NCI-H2081 treated with DMSO at 0.1 percent for 48 hours (cell line): Measurements from ENCODE around the gene TMED10.
"Not testable (repeated sequence)": the region's sequence is repeated elsewhere in the genome, so short reads cannot be mapped to it uniquely, and the experiment has no call there.

ENCODE experiments used
- DNase-seq: peaks from one replicate; lab custom pipeline; 2025; lab: John Stamatoyannopoulos, UW

TMED10 gene

DNA sequence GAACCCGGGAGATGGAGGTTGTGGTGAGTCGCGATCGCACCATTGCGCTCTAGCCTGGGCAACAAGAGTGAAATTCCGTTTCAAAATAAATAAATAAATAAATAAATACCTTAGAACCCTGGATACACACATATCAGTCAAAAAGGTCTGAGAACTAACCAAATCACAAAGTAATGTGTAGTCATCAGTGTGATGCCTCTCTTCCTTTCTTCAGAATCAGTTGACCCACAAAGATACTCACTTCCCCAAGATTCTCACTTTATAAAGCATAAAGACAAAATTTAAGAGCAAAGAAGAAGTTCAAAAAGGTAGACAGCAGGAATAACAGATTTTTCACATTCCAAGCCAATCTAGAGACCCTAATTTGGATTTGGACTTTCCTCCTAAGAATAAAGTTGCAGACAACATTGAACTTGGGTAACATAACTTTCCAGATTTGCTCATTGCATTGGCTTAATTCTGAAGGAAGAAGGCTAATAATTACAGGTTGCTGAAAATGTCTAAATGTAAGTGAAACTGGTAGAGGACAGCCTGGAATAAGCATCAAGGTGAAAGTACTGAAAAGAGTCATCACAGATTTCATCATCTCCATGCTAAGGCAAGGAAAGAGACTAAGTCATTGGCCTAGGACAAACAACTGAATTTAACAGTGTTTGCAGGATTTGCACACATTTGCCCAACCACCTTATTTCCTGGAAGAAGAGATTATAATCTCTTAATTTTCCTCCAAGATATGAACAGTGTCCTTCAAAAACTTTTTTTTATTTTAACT is 17.4 kb downstream of the TMED10 start:
- no peak for DNase-seq

DNA sequence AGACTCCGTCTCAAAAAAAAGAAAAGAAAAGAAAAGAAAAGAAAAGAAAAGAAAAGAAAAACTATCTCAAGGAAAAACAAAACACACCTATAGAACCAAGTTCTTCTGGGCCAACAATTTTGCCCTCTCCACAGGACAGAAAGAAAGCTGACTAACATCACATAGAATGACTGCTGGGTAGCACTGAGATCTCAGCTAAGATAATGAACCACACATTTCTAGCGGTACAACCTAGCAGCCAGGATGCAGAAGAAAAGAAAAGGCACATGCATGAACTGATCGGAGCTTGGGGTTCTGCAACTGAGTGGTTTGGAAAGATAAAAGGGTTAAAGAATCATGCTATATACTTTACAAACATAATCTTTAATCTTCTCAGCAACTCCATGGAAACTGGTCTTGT is 19.5 kb downstream of the TMED10 start:
- DNase-seq: no peak

DNA sequence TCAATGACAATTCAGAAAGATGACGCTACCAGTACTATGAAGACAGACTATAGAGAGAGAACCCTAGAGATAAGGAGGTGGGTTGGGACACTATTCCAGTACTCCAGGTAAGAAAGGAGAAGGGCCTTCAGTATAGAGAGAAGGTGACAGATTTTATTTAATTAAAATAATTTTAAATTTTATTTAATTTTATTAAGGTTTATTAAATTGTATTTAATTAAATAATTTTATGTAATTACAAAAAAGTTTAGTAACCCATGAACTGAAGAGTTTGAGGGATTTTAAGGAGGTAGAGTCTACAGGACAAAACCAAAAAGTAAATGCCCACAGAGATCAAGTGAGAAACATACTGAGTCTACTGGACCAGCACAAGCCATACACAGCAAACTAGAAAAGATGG is 20.3 kb downstream of the TMED10 start:
- DNase-seq: no peak

DNA sequence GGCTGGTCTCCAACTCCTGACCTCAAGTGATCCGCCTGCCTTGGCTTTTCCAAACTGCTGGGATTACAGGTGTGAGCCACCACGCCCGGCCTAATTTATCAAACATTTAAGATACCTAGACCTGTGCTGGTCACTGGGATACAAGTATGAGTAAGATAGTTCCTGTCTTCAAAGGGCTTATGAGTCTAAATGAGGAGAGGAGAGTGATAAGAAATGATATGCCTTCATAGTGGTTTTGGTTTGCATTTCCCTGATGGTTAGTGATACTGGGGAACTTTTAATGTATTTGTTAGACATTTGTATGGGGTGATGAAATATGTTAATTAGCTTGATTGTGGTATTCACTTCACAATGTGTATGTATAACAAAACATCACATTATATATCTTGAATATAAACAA is 21.2 kb downstream of the TMED10 start:
- no peak for DNase-seq

DNA sequence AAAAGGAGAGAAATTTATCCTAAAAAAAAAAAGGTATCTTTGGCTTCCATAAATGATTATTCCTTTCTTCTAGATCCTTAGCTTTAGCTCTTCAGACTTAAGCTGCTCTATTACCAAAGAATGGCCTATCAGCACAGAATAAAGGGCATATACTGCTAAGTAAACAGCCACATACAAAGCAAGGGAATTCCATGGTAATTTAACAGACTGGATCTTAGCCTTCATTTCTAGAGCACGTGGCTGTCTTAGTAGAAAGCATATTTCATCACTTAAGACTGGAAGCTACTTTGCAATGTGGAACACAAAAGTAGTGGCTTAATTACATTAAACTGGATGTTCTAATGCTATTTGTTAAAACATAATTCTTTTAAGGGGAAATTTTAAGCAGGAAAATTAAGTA is 23.1 kb downstream of the TMED10 start:
- DNase-seq: no peak

DNA sequence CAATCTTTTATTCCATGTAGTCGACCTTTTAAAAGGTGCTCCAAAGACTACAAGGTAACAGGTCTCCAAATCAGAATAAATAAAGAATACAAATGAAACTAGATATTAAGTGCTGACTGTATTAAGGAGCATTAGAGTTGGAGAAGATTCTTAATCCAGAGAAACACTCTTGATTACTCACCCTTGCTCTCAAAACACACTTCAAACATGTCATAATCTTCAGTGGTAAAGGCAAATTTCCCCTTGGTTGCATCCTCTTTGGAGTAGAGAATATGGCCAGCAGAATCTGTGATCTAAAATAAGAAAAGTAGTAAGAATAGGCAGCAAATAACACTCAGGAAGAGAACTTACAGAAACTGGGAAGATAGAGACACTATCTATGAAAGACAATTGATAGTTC is 24.6 kb downstream of the TMED10 start:
- no peak for DNase-seq

DNA sequence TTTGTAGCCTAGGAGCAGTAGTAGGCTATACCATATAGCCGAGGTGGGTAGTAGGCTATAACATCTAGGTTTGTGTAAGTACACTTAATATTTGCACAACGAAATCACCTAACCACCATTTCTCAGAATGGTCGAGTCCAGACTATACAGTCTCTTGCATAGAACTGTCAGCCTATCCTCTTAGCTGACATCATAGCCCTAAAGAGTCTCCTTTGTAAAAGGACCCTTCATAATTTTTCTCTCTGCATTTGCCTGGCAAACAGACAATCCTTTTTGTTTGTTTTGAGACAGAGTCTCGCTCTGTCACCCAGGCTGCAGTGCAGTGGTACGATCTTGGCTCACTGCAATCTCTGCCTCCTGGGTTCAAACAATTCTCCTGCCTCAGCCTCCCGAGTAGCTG is 25.8 kb downstream of the TMED10 start:
- DNase-seq: not testable (repeated sequence)

DNA sequence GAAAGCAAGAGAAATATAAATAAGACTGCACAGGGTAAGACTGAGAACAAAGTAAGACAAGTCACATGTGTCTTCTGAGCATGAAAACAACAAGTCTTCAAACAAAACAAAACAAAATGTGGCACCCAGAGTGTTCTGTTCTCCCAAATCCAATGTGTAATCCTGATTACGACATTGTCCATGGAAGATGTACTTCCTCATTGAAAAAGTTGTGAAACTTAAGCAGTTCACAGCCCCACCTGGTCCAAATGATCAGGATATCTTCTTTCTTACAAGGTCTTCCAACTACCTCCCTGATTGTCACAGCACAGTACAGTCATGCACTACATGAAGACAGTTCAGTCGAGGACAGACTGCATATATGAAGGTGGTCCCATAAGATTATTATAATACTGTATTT is 26.3 kb downstream of the TMED10 start:
- DNase-seq: no peak

DNA sequence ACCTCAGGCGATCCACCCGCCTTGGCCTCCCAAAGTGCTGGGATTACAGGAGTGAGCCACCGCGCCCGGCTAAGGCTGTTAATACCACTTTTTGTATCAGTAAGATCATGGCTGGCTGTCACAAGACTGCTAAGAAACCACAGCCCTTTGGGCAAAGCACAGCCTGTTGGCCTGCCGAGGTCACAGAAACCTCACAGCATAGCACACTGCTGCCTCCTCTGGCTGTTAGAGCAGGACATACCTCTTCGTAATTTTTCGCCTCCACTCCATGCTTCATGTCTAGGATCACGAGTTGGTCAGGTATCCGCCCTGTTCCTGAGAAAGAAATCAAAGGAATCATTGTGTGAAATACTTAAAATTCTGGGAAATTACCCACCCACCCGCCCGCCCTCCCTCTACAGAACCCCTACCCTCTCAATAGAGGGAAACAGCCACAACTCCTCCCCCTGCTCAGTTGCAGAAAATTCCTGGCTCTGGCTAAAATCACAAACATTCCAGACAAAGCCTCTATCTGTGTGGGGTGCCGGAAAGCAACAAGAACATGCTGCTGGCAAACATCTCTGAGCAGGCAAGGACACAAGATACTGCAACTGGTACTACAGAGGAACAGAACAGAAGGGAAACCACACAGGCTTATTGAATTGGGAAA is 28.9 kb downstream of the TMED10 start:
- no peak for DNase-seq

DNA sequence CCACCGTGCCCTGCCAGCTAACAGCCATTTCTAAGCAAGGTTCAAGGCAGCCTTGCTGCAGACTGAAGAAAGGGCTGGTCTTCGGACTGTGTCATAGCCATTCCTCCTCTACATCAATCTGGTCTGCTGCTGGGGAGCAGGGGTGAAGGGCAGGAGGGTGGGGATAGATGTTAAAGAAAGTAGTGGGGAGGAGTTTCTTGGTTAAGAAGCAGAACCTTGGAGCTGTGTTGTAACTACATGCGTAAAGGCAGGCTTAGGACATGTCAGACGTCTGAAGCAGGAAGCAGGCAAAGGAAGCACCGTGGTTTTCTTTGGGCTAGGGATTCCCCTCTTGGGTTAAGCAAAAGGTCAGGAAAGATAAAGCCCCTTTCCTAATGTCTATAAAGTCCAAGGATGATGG is 31.5 kb downstream of the TMED10 start:
- no peak for DNase-seq

DNA sequence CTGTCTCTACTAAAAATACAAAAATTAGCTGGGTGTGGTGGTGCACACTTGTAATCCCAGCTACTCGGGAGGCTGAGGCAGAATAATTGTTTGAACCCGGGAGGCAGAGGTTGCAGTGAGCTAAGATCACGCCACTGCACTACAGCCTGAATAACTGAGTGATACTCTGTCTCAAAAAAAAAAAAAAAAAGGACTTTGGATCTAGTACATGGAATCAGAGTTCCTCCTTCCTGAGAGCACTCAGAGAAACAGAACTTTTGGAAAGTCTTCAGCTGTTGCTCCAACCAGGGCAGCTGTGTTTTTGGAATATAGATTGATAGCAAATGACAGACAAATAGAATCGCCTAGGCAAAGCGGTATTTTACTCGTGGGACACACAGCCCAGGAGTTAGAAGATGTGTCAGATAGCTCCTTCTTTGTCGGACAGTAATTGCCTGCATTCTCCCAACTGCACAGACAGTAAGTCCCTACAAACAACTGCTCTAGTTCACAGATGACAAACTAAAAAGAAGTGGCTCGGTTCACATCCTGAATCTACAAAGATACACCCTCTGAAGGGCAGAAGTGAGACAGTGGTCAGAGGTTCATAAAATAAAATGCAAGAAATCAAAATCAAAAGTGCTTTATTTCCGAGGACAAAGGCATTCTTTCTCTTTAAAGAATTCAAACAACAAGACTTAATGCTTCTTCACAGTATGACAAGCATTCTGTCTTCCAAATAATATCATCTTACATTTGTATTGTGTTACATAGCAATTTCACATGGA is 32.5 kb downstream of the TMED10 start:
- no peak for DNase-seq

DNA sequence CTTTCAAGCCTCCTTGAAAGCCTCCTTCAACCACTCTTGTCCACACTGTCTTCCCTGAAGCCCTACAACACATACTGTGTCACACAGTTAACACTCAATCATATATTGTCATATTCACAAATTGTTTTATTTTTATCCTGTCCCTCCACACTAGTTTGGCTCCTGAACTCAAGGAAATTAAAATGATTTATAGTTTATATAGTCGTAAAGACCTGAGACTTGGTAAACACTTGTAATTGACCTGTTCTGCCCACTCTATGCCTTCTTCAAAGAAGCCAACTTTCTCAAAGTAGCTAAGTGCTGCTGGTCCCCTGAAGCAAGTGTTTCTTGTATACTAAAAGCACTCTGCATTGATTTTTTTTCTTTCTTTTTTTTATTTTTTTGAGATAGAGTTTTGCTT is 33.9 kb downstream of the TMED10 start:
- no peak for DNase-seq

DNA sequence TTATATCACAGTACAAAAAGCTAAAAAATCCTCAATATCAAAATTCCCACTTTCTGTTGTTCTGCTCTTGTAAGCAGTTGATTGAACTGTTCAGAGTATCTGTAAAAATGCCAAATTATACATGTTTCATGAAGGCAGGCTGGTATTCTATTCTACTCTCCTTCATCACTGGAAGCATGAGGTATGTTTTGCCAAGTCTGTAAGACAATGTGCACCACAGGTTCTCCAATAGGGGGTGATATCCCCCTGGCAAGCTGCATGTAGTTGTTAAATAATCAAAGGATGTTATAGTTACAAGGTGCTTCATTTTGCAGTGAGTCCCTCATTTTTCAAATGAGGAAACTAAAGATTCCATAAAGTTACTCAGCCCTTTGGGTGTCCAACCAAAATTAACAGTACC is 34.4 kb downstream of the TMED10 start:
- DNase-seq: no peak

DNA sequence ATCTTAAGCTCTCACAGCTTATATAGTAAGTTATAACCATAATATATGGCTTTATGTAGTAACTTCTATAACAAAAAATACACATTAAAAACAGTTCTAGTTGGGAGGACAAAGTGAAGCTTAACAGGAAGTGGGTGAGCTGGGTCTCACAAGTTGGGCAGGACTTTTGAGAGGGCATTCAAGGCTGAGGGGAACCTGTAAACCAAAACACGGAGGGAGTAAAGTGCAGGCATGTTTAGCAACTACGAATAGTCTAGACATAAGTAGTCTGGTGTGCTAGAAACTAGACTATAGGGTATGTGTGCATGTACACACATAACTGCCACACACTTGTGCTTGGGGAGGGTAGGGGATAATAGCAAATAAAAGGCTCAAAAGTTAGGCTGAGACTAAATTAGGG is 35.4 kb downstream of the TMED10 start:
- no peak for DNase-seq

DNA sequence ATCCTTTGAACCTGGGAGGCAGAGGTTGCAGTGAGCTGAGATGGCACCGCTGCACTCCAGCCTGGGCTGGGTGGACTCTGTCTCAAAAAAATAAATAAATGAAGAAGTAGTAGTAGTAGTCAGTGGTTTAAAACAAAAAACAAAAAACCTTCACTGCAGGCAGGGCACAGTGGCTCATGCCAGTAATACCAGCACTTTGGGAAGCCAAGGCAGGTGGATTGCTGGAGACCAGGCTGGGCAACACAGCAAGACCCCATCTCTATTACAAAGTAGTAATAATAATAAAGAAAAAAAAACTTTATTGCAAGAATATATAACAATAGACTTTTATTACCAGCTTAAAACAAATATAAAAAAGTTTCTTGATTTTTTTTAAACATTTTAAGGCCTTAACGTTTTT is 35.8 kb downstream of the TMED10 start:
- no peak for DNase-seq

DNA sequence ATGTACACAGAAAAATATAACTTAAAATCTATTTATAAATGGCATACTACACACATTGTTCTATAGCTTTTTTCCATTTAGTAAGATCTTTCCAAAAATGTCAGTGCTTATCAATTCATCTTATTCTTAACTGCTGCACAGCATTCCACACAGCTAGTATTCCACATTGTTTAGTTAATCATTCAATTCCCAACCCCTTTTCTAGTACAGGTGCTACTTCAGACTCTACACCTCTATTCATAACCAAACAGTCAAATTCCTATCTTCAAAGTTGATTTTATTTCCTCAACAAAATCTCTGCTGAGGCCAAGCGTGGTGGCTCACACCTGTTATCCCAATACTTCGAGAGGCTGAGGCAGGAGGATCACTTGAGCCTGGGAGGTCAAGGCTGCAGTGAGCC is 37.2 kb downstream of the TMED10 start:
- DNase-seq: no peak

DNA sequence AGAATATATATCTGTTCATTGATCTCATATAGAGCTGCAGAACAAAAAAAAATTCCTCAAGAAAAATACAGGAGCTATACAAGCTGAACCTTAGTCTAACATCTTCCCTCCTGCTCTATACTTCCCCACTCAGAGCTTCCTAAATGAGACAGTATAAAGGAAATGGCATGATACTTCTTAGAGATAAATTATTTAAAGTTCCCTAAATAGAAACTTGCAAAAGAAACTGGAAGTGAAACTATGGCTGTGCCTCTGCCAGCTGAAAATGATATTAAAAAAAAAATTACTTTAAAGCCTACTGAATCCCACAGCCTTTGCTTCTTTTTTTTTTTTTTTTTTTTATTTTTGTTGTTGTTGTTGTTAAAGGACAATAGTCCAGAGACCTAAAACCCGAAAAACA is 37.9 kb downstream of the TMED10 start:
- no peak for DNase-seq

DNA sequence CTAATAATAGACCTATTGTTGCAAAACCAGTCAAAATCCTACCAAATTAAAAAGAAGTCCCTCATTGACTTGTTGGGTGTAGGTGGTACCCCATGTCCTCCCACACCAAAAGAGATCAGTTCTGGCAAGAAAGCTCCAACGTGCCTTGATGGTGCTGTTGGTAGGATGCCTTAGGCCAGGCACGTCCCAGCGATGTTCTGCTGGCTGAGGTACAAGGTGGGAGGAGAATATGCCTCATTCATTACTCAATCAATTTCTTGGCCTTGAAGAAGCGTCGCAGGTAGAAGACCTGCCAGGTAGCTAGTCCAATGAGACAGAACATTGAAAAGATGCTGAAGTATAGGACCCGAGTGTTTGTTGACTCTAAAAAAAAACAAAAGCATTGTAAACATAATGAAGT is 41.8 kb downstream of the TMED10 start:
- no peak for DNase-seq

DNA sequence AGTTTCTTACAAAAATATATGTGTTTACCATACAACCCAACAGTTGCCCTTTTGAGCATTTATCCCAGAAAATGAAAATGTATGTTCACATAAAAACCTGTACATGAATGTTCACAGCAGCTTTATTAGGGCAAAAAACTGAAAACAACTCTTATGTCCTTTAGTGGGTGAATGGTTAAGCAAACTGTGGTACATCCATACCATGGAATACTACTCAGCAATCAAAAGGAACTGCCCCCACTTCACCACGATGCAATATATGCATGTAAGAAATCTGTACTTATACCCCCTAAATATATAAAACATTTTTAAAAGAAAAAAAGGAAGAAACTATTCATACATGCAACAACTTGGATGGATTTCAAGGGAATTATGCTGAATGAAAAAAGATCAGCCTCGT is 42.8 kb downstream of the TMED10 start:
- no peak for DNase-seq

DNA sequence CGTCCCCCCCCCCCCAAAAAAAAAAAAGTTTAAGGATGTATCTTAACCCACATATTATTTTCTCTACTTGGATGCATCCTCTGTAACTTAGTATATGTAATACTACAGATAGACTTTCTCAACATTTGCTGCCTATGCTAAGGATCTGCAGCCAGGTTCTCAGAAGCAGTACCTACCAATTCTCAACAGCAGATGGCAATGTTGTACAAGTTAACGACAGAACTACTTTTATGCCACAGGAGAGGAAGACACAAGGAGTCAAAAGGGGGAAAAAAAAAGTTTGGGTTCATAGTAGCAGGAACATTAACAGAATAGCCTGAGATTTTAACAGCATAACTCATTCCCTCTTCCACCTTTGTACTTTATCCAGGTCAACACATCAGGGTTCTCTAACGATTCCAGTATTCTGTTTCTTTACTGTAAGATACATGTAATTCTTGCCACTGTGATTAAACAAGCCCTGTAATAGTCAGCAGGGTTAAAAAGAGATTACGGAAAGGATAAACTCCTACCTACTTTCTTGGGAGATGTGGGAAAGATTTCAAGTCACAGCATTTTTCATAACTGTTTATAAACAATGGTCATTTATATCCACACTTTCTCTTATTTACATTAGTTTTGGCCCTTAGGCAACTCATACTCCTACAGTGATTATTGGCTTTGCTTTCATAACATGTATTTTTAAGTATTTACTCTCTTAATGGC is 43.9 kb downstream of the TMED10 start:
- DNase-seq: peak; percentile 10

DNA sequence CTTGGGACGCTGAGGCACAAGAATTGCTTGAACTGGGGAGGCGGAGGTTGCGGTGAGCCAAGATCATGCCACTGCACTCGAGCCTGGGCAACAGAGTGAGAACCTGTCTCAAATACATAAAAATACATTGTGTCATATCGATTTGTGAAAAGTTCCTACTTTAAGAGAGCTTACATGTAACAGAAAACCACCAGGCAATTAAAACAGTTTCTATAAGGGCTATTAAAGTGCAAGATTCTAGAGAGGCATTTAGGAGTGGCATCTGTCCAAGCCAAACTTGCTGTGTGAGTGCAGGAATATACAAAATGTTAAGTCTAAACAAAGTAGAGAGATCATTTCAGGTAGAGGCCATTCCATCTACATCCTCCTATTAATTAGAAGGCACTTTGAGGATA is 47.8 kb downstream of the TMED10 start:
- no peak for DNase-seq

DNA sequence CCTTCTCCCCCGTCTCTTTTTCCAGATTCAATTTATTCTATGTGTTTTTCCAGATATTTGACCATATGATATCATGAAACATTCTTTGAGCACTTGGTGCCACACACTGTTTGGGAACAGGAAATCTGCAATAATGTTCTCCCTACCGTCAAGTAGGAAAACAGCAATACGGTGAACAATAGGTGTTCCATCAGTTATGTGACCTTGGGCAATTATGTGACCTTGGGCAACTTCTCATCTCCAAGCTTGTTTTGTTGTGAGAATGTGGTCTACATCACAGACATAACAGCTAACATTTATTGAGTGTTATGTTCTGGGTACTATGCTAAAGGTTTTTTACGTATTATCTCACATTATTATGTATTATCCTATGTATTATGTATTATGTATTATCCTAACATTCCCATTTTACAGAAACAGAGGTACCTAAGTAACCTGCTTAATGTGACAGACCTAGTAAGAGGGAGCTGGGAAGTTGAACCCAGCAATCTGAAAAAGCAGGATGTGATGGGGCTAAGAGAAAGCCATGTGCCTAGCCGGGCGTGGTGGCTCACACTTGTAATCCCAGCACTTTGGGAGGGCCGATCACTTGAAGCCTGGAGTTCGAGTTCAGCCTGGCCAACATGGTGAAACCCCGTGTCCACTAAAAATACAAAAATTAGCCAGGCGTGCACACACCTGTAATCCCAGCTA is 48.4 kb downstream of the TMED10 start:
- DNase-seq: no peak
